GM12891 (cell line): Measurements from ENCODE around the gene GNB3.

Experiments used
- POLR2AphosphoS5 ChIP-seq: IDR thresholded peaks from 2 replicates; pipeline ENCODE4 v1.6.1; 2011; ENCODE audit warnings: low read depth, low read length, control low read depth
- TAF1 ChIP-seq: IDR thresholded peaks from 2 replicates; pipeline ENCODE4 v1.6.1; 2011; ENCODE audit warnings: low read depth, low read length, control low read depth

DNA sequence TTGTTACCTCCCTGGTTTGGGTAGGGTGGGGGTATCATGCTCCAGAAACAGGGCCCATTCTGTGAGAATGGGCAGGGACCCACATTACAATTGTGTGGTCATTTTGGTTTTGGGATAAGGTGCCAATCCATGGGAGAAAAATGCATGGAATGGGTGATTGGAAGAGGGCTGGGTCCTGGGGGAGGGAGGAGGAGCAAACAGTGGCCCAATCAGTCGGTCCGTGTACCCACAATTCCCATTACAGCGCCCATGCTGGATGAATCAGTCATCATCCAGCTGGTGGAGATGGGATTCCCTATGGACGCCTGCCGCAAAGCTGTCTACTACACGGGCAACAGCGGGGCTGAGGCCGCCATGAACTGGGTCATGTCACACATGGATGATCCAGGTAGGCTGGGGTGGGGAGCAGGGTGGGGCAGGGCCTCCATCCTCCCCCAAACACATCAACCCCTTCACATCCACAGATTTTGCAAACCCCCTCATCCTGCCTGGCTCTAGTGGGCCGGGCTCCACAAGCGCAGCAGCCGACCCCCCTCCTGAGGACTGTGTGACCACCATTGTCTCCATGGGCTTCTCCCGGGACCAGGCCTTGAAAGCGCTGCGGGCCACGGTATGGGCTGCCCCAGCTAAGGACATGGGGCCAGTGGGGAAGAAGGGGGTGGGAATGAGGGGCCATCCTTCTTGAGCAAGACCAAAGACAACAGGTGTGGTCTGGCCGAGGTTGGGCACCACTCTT lies 23.0 kb downstream of the GNB3 start:
- TF ChIP-seq POLR2AphosphoS5 (no peak), TAF1 (no peak)
